CD8-positive, alpha-beta memory T cell (primary cell): ENCODE measurements around the gene UROC1. TPM values are rescaled to one million over a fixed set of nuclear protein-coding genes. Genes with fewer than 3 reads are reported as not detected.
A peak's percentile ranks its signal among the peaks of the same experiment; 100 is the strongest.

ENCODE experiments used
- CTCF ChIA-PET: fragments of 350-600 bp; sonication (Branson Sonifier 250); formaldehyde crosslinking; loops from one replicate; lab custom pipeline; 2021; ENCODE audit warnings: antibody characterized with exemption; lab: Charles Lee
- POLR2A ChIA-PET: fragments of 350-600 bp; sonication (Branson Sonifier 250); formaldehyde crosslinking; loops from one replicate; lab custom pipeline; 2021; ENCODE audit warnings: antibody characterized with exemption; lab: Charles Lee
- DNase-seq, 5 donors: peaks; one replicate each; pipeline versions ENCODE4 v3.0.0 to v3.0.0-alpha.2; 2020 to 2022; ENCODE audit warnings: mixed read lengths in 1 of 5
- H3K27ac ChIP-seq: one replicate; pipeline ENCODE4 v1.7.0; 2013; ENCODE audit warnings: low read depth, mild to moderate bottlenecking, low read length, moderate library complexity
- H3K27me3 ChIP-seq: 2 replicates; pipeline ENCODE4 v1.7.0; 2013; ENCODE audit warnings: low read length, mild to moderate bottlenecking; ENCODE audit not compliant: insufficient read depth, poor library complexity, severe bottlenecking
- H3K36me3 ChIP-seq: 2 replicates; pipeline ENCODE4 v1.7.0; 2013; ENCODE audit warnings: mild to moderate bottlenecking, low read length, moderate library complexity; ENCODE audit not compliant: insufficient read depth
- H3K4me1 ChIP-seq: 2 replicates; pipeline ENCODE4 v1.7.0; 2013; ENCODE audit warnings: mild to moderate bottlenecking, low read length, moderate library complexity; ENCODE audit not compliant: insufficient read depth
- H3K4me3 ChIP-seq: 2 replicates; pipeline ENCODE4 v1.7.0; 2013; ENCODE audit warnings: mild to moderate bottlenecking, low read length
- H3K9me3 ChIP-seq: 2 replicates; pipeline ENCODE4 v1.7.0; 2013; ENCODE audit warnings: mild to moderate bottlenecking, low read length
- H3K27ac Mint-ChIP-seq, 8 donors: one replicate each; pipeline ENCODE4 v1.8.0; 2020 to 2021; ENCODE audit warnings: mixed read lengths in 8 of 8, mild to moderate bottlenecking in 6 of 8, inconsistent platforms in 3 of 8, moderate library complexity in 3 of 8
- H3K27me3 Mint-ChIP-seq, 2 donors: one replicate each; pipeline ENCODE4 v1.8.0; 2020 to 2021; ENCODE audit warnings: mixed read lengths in 2 of 2, mild to moderate bottlenecking in 1 of 2, moderate library complexity in 1 of 2
- H3K36me3 Mint-ChIP-seq, 3 donors: one replicate each; pipeline ENCODE4 v1.8.0; 2020 to 2021; ENCODE audit warnings: mixed read lengths in 3 of 3, inconsistent platforms in 1 of 3, mild to moderate bottlenecking in 1 of 3
- H3K4me1 Mint-ChIP-seq, 3 donors: one replicate each; pipeline ENCODE4 v1.8.0; 2020 to 2021; ENCODE audit warnings: mixed read lengths in 3 of 3, inconsistent platforms in 1 of 3, mild to moderate bottlenecking in 1 of 3
- H3K4me3 Mint-ChIP-seq, 7 donors: one replicate each; pipeline ENCODE4 v1.8.0; 2020 to 2021; ENCODE audit warnings: mixed read lengths in 7 of 7, mild to moderate bottlenecking in 6 of 7, moderate library complexity in 4 of 7, inconsistent platforms in 2 of 7
- H3K9me3 Mint-ChIP-seq, 5 donors: one replicate each; pipeline ENCODE4 v1.8.0; 2020 to 2022; ENCODE audit warnings: mixed read lengths in 5 of 5, mild to moderate bottlenecking in 3 of 5, moderate library complexity in 2 of 5, inconsistent platforms in 1 of 5
- polyA plus RNA-seq: library from polyadenylated mRNA; unstranded; fragments of 300-500 nt; fragmentation: Illumina TruSeq; gene quantifications from one replicate; pipeline ENCODE4 v1.2.3, GENCODE V29; 2021
- total RNA-seq, 2 experiments: library from RNA; stranded (reverse); gene quantifications; one replicate each; pipeline ENCODE4 v1.2.3, GENCODE V29; 2021

Gene UROC1
- total and polyA plus RNA-seq, 3 experiments from 2014 or later, result not detected

GRCh38 chr3:126491221-126492013, 26.2 kb downstream of the UROC1 start:
- ChIA-PET CTCF (no interaction called here), POLR2A (no interaction called here)
- Histone ChIP-seq H3K36me3 (no peaks in the 10 kb centered on the region), H3K27me3 (no peaks in the 10 kb centered on the region), H3K4me3 (no peak overlapping the region), H3K27ac (no peak overlapping the region), H3K9me3 (no peaks in the 10 kb centered on the region), H3K4me1 (peaks cover 9% of the 10 kb centered on the region)
- no peak for DNase-seq
- Mint-ChIP-seq H3K4me1 (peaks cover 8 to 13% (median 12%) of the 10 kb centered on the region in 3 donors), H3K36me3 (no peaks in the 10 kb centered on the region), H3K9me3 (no peaks in the 10 kb centered on the region), H3K27ac (no peak overlapping the region), H3K4me3 (no peak overlapping the region), H3K27me3 (peaks cover 0 to 1% of the 10 kb centered on the region in 2 donors)

- POLR2A ChIA-PET, result no interaction called here
- H3K36me3 Mint-ChIP-seq, result no peaks in the 10 kb centered on the region
- Histone ChIP-seq H3K9me3 (no peaks in the 10 kb centered on the region), H3K4me1 (peaks cover 9% of the 10 kb centered on the region), H3K4me3 (no peak overlapping the region), H3K27ac (no peak overlapping the region), H3K27me3 (no peaks in the 10 kb centered on the region), H3K36me3 (no peaks in the 10 kb centered on the region)
- peaks cover 0 to 1% of the 10 kb centered on the region in 2 donors for H3K27me3 Mint-ChIP-seq
- no peak overlapping the region for H3K27ac Mint-ChIP-seq
- no peaks in the 10 kb centered on the region for H3K9me3 Mint-ChIP-seq
- H3K4me3 Mint-ChIP-seq, result no peak overlapping the region
- H3K4me1 Mint-ChIP-seq, result peaks cover 11 to 15% (median 14%) of the 10 kb centered on the region in 3 donors
- CTCF ChIA-PET, result no interaction called here
- DNase-seq, result no peak
These were observed 27.0 kb downstream of the UROC1 start for GRCh38 chr3:126490619-126491018.

GRCh38 chr3:126488886-126489569, 28.5 kb downstream of the UROC1 start:
- POLR2A ChIA-PET, result no interaction called here
- H3K9me3 Mint-ChIP-seq, result no peaks in the 10 kb centered on the region
- H3K27me3 Mint-ChIP-seq, result peaks cover 0 to 3% of the 10 kb centered on the region in 2 donors
- CTCF ChIA-PET, result no interaction called here
- H3K4me3 Mint-ChIP-seq, result no peak overlapping the region
- Histone ChIP-seq H3K36me3 (no peaks in the 10 kb centered on the region), H3K27ac (no peak overlapping the region), H3K4me3 (no peak overlapping the region), H3K4me1 (peaks cover 9% of the 10 kb centered on the region), H3K27me3 (no peaks in the 10 kb centered on the region), H3K9me3 (no peaks in the 10 kb centered on the region)
- no peak for DNase-seq
- peak overlapping the region in 1 of 8 donors; percentile 50 for H3K27ac Mint-ChIP-seq
- H3K4me1 Mint-ChIP-seq, result peaks cover 11 to 12% (median 11%) of the 10 kb centered on the region in 3 donors
- no peaks in the 10 kb centered on the region for H3K36me3 Mint-ChIP-seq

- ChIA-PET POLR2A (no interaction called here), CTCF (no interaction called here)
- Mint-ChIP-seq H3K9me3 (no peaks in the 10 kb centered on the region), H3K4me1 (peaks cover 9 to 11% (median 11%) of the 10 kb centered on the region in 3 donors), H3K4me3 (no peak overlapping the region), H3K27me3 (peaks cover 0 to 3% of the 10 kb centered on the region in 2 donors), H3K27ac (peak overlapping the region in 1 of 8 donors; percentile 87), H3K36me3 (no peaks in the 10 kb centered on the region)
- Histone ChIP-seq H3K27ac (no peak overlapping the region), H3K4me1 (peaks cover 9% of the 10 kb centered on the region), H3K36me3 (no peaks in the 10 kb centered on the region), H3K27me3 (no peaks in the 10 kb centered on the region), H3K9me3 (no peaks in the 10 kb centered on the region), H3K4me3 (no peak overlapping the region)
- DNase-seq, result no peak
These were observed 29.4 kb downstream of the UROC1 start for GRCh38 chr3:126488185-126488584.

- no peak overlapping the region for H3K4me3 ChIP-seq
- ChIA-PET CTCF (no interaction called here), POLR2A (no interaction called here)
- Mint-ChIP-seq H3K27ac (peak overlapping the region in 1 of 8 donors; percentile 72), H3K4me1 (peaks cover 9 to 11% (median 11%) of the 10 kb centered on the region in 3 donors), H3K4me3 (no peak overlapping the region), H3K9me3 (no peaks in the 10 kb centered on the region), H3K27me3 (peaks cover 0 to 3% of the 10 kb centered on the region in 2 donors), H3K36me3 (no peaks in the 10 kb centered on the region)
- no peaks in the 10 kb centered on the region for H3K27me3 ChIP-seq
- no peak overlapping the region for H3K27ac ChIP-seq
- no peaks in the 10 kb centered on the region for H3K36me3 ChIP-seq
- DNase-seq, result no peak
- H3K9me3 ChIP-seq, result no peaks in the 10 kb centered on the region
- H3K4me1 ChIP-seq, result peaks cover 9% of the 10 kb centered on the region
These were observed 30.3 kb downstream of the UROC1 start for GRCh38 chr3:126487151-126487771.

GRCh38 chr3:126486360-126486847, 31.2 kb downstream of the UROC1 start:
- no peak overlapping the region for H3K27ac ChIP-seq
- Mint-ChIP-seq H3K27me3 (peaks cover 0 to 2% of the 10 kb centered on the region in 2 donors), H3K36me3 (no peaks in the 10 kb centered on the region), H3K27ac (peak overlapping the region in 1 of 8 donors; percentile 79), H3K9me3 (no peaks in the 10 kb centered on the region), H3K4me1 (peaks cover 9 to 11% (median 11%) of the 10 kb centered on the region in 3 donors), H3K4me3 (no peak overlapping the region)
- no peak for DNase-seq
- peaks cover 9% of the 10 kb centered on the region for H3K4me1 ChIP-seq
- no peaks in the 10 kb centered on the region for H3K27me3 ChIP-seq
- CTCF ChIA-PET, result no interaction called here
- no peaks in the 10 kb centered on the region for H3K9me3 ChIP-seq
- H3K36me3 ChIP-seq, result no peaks in the 10 kb centered on the region
- no peak overlapping the region for H3K4me3 ChIP-seq
- POLR2A ChIA-PET, result no interaction called here

GRCh38 chr3:126485956-126486355, 31.6 kb downstream of the UROC1 start:
- H3K27me3 ChIP-seq, result no peaks in the 10 kb centered on the region
- Mint-ChIP-seq H3K4me1 (peaks cover 9 to 11% (median 11%) of the 10 kb centered on the region in 3 donors), H3K9me3 (no peaks in the 10 kb centered on the region), H3K27me3 (peaks cover 0 to 2% of the 10 kb centered on the region in 2 donors), H3K27ac (no peak overlapping the region), H3K36me3 (no peaks in the 10 kb centered on the region), H3K4me3 (no peak overlapping the region)
- no peaks in the 10 kb centered on the region for H3K9me3 ChIP-seq
- ChIA-PET POLR2A (no interaction called here), CTCF (no interaction called here)
- H3K4me1 ChIP-seq, result peaks cover 9% of the 10 kb centered on the region
- DNase-seq, result peak in 1 of 5 donors; percentile 29
- H3K4me3 ChIP-seq, result no peak overlapping the region
- no peak overlapping the region for H3K27ac ChIP-seq
- no peaks in the 10 kb centered on the region for H3K36me3 ChIP-seq
